ENCODE data around the gene PPP1R3G. TPM values are rescaled to one million over a fixed set of nuclear protein-coding genes. Genes with fewer than 3 reads are reported as not detected.
"Not testable (repeated sequence)": the region's sequence is repeated elsewhere in the genome, so short reads cannot be mapped to it uniquely, and the experiment has no call there.

PPP1R3G gene
- total RNA-seq, 2 donors from 2014 or later = 0.07 to 0.47 TPM

DNA sequence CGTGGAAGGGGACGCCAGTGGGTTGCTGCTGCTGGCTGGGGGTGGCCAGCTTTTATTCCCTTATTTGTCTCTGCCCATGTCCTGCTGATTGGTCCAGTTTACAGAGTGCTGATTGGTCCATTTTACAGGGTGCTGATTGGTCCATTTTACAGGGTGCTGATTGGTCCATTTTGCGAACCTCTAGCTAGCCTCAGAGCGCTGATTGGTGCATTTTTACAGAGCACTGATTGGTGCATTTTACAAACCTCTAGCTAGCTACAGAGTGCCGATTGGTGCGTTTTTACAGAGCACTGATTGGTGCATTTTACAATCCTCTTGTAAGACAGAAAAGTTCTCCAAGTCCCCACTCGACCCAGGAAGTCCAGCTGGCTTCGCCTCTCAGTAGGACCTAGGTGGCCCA is 35.4 kb downstream of the PPP1R3G start:
- H3K27ac Mint-ChIP-seq; DNase-seq (ENCODE audit: low spot score in 2 of 2); H3K9me3 Mint-ChIP-seq; ATAC-seq; H3K36me3 Mint-ChIP-seq: not testable (repeated sequence)

DNA sequence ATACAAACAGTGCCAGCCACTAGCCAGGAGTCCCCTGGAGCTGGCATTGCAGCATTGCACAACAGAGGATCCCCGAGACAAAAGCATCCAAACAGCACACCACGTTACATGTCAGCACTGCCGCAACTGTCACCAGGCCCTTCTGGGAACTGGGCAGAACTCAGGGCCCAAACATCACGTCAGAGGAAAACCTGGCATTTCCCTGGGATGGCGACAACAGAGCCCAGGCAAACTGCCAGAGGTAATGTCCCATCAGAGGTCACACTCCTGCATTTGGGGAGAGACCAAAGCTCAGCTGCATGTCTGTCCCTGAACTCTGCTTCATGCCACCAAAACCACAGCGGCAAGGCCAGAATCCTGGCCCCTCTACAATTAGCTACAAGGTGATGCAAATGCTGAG is 36.3 kb downstream of the PPP1R3G start:
- ATAC-seq = no peak

DNA sequence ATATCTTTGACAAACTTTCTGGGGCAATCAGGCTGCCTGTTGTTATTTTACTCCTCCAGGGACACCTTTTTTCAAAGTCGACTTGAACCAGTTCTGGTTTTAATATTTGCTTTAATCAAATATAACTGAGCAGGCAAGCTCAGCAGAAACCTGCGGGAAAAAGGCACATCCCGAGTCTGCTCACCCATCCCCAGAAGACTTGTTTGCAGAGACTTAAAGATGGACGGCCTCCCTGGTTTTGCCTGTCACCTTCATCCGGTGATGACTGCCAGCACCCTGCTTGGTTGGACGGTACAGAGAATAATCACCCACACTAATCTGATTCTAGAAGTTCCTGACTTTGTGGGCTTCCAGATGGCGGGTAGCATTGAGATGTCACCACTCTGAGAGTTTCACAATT is 36.8 kb downstream of the PPP1R3G start:
- Mint-ChIP-seq H3K36me3 (no peaks in the 10 kb centered on the region), H3K9me3 (peaks cover 0 to 3% of the 10 kb centered on the region in 2 donors), H3K27ac (no peak overlapping the region)
- ATAC-seq = no peak
- no peak for DNase-seq (ENCODE audit: low spot score in 2 of 2)

More for the DNA sequence above, 36.3 kb downstream of the PPP1R3G start:
- peaks cover 0 to 3% of the 10 kb centered on the region in 2 donors for H3K9me3 Mint-ChIP-seq
- H3K36me3 Mint-ChIP-seq = no peaks in the 10 kb centered on the region
- peak overlapping the region in 1 of 2 donors; percentile 65 for H3K27ac Mint-ChIP-seq
- no peak for DNase-seq (ENCODE audit: low spot score in 2 of 2)

DNA sequence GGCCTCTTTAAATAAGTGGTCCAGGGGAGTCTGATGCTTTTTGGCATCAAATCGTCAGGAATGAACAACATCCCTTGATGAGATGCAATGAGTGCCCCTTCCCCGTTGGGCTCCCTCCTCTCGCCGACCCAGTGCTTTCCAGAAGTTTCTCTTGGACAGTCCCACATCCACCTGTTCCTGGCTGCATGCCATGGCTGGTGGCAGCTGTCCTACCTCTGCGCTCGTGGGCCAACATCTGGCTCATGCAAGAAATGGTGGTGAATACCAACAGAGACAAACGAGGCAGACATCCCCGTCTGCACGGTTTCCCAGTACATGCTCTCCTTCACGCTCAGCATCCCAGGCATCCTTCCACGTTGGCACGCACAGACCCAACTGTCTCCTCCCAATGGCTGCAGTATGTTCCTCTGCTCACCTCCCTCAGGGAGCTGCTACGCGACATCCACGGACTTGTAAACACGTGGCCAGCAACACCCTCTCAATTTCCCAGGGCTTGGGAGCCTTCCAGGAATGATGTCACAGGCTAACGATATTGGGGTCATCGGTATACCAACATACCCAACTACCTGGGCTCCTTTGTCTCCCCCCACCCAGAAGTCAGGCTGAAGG is 37.5 kb downstream of the PPP1R3G start:
- H3K9me3 Mint-ChIP-seq = peaks cover 0 to 3% of the 10 kb centered on the region in 2 donors
- ATAC-seq (no peak), DNase-seq (ENCODE audit: low spot score in 2 of 2) (no peak)
- no peaks in the 10 kb centered on the region for H3K36me3 Mint-ChIP-seq
- no peak overlapping the region for H3K27ac Mint-ChIP-seq

DNA sequence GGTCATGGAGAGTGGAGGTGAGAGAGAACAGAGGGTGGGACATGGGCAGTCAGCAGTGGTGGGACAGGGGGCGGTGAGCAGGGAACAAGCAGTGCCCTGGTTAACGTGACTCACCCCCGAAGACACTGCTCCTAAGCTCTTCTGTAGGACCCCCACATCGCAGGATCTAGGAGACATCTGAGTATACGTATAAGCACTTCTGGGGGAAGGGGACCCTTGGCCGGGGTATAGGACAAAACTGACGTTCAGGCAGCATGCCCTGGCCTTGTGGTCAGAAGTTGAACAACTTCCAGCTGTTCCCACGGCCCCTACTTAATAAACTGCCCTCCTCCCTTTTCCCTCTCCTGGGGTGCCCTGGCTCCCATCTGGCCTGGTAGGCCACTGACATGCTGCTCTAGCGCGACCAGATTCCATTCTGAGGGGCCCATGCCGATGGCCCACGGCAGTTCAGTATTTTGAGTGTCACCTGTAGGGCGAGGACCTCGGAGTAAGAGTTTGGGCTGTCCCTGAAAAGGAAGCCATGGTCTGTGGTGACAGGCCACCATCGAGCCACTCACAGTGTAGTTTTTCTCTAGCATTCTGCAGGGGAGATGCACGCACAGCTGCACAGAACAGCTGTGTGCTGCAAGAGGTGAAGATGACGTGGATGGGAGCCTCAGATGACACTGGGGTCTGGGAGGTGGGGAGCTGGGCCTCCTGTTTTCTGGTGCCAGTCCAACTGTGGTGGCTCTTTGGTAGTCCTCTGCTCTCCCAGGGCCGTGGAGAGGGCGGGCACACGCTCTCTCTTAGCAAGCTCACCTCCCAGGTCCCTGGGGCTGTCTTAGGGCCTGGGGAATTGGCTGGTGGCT is 38.4 kb downstream of the PPP1R3G start:
- ATAC-seq (no peak), DNase-seq (ENCODE audit: low spot score in 2 of 2) (no peak)
- Mint-ChIP-seq H3K36me3 (no peaks in the 10 kb centered on the region), H3K9me3 (peaks cover 0 to 3% of the 10 kb centered on the region in 2 donors), H3K27ac (no peak overlapping the region)

DNA sequence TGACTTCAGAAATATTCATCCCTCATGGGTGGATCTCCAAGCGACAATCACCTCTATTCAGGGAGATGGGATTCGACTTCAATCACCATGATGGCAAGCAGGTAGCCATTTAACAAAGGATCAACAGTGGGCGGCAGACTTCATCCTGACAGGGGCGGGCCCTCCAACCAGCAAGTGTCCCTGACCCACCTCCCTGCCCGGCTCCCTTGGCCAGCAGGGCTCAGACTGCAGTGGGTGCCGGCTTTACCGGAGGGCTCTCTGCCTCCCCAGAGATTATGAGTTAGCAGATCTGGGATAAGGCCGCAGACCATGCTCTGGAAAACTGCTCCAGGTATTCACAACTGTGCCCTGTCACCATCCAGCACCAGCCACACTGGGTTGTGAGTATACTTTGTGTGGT is 39.4 kb downstream of the PPP1R3G start:
- ATAC-seq (no peak), DNase-seq (ENCODE audit: low spot score in 2 of 2) (no peak)
- Mint-ChIP-seq H3K9me3 (peaks cover 0 to 3% of the 10 kb centered on the region in 2 donors), H3K36me3 (no peaks in the 10 kb centered on the region), H3K27ac (no peak overlapping the region)

DNA sequence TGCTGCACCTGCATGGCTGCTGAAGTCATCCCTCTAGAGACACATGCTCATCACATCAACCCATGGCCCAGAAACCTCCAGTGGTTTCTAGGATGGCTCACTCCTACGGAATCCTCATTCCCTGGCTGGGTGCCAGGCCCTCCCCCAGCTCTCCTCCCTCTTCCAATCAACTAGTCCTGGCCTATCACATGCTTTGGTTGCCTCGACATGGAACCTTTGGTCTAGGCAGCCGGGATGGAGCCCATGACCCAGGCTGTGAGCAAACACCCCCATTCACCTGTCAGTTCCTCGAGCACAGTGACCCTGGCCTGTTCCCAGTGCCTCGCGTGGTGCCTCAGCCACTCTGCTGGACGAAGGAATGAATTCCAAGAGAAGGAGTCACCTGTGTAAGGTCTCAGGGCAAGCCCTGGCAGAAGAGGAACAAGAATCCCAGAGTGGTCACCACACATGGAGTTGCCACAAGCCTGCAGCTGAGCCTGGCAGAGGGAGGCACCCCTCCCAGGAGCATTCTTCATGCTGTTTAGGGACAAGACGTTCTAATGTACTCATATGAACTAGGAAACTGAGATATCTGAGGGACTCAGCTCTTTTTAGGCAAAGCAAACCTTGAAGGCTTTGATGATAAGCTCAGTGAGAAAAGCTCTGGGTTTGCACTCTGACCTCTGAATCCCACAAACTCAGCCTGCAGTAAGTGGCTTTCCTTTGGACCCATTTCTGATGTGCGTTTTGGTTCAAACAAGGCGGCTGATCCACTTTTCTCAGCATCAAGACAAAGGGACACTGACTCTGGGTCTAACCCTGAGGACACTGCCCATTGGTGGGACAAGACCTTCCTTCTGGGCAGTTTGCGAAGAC is 40.2 kb downstream of the PPP1R3G start:
- Mint-ChIP-seq H3K9me3 (peaks cover 0 to 3% of the 10 kb centered on the region in 2 donors), H3K27ac (peak overlapping the region in 1 of 2 donors; percentile 50), H3K36me3 (no peaks in the 10 kb centered on the region)
- ATAC-seq (no peak), DNase-seq (ENCODE audit: low spot score in 2 of 2) (no peak)

DNA sequence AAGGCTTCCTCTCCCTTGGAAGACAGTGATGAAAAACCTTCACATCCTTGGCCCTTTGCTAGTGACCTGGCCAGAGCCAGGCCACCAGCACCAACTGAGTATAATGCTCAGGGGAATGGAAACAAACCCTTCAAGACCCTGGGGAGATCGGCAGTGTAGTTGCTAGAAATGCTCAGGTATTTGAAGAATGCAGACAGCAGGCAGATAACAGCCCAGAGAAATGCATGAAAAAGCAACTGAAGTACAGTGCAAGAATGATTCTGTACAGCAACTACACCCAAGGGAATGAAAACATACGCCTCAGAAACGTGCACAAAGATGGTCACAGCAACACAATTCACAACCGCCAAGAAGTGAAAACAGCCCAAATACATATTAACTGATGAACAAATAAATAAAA is 41.1 kb downstream of the PPP1R3G start:
- ATAC-seq (no peak), DNase-seq (ENCODE audit: low spot score in 2 of 2) (no peak)
- H3K27ac Mint-ChIP-seq = no peak overlapping the region
- no peaks in the 10 kb centered on the region for H3K36me3 Mint-ChIP-seq
- peaks cover 0 to under 1% of the 10 kb centered on the region in 2 donors for H3K9me3 Mint-ChIP-seq

DNA sequence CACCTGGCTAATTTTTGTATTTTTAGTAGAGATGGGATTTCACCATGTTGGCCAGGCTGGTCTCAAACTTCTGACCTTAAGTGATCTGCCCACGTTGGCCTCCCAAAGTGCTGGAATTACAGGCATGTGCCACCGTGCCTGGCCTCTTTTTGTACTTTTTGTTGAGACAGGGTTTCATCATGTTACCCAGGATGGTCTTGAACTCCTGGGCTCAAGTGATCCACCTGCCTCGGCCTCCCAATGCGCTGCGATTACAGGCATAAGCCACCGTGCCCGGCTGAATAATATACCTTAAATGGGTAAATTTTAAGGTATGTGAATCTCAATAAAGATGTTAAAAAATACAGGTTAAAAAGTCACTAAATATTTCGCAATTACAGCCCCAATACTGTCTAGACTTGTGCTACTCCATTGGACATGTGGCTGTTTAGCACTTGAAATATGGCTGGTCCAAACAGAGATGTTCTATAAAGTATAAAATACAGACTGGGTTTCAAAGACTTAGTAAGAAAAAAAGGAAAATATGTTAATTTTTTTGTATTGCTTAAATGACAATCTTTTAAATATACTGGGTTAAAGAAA is 42.1 kb downstream of the PPP1R3G start:
- no peaks in the 10 kb centered on the region for H3K36me3 Mint-ChIP-seq
- ATAC-seq = no peak
- H3K27ac Mint-ChIP-seq = no peak overlapping the region
- no peaks in the 10 kb centered on the region for H3K9me3 Mint-ChIP-seq
- no peak for DNase-seq (ENCODE audit: low spot score in 2 of 2)

DNA sequence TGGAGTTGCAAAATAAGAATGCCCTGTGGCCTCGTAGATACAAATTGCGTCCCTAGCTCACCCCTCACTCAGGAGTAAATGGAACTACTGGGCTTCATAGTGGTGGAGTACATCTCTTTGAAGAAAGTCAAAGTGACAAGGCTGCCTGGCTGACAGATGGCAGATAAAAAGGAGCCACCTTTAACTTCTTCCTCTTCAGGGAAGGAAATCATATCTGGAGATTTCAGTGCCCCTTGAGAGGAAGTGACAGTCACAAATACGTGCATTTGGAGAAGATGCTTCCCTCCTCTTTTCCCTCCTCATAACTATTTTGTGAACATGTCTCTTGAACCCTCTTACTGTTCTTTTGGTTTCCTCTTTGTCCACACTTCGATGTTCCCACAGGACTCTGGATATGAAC is 43.2 kb downstream of the PPP1R3G start:
- peak overlapping the region in 1 of 2 donors; percentile 61 for H3K27ac Mint-ChIP-seq
- no peaks in the 10 kb centered on the region for H3K36me3 Mint-ChIP-seq
- no peak for ATAC-seq
- no peak for DNase-seq (ENCODE audit: low spot score in 2 of 2)
- H3K9me3 Mint-ChIP-seq = no peaks in the 10 kb centered on the region

DNA sequence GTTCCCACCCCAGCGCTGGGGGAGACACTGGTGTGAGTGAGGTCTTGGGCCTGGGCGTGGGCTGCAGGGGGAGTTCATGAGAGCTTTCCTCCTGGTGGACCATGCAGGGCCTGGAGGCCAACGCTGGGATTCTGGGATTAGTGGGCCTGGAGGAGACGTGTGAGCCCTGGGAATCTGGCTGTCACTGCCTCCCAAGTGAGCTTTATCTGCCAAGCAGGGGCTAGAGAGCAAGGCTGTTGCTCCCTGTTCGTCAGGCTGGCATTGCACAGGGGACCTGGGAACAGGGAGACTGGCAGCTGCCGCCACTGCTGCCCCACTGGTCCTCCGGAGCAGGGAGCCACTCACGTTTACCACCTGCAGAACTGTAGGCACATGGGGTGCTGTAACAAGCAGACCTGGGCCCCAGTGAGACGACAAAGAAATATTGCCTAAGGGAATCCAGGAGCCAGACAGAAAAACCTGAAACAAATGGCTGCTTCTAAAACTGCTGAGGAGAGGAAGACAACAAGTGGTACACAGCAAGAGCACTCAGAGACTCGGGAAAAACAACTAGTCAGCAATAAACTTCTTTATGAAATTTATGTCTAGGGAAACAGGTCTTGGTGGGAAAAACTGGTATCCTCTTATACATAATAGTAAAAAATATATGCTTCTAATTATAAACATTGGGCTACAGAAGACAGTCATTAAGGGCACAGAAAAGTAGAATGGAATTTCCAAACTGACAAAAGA is 45.2 kb downstream of the PPP1R3G start:
- ATAC-seq (no peak), DNase-seq (ENCODE audit: low spot score in 2 of 2) (no peak)
- H3K9me3 Mint-ChIP-seq = no peaks in the 10 kb centered on the region
- no peak overlapping the region for H3K27ac Mint-ChIP-seq
- no peaks in the 10 kb centered on the region for H3K36me3 Mint-ChIP-seq

DNA sequence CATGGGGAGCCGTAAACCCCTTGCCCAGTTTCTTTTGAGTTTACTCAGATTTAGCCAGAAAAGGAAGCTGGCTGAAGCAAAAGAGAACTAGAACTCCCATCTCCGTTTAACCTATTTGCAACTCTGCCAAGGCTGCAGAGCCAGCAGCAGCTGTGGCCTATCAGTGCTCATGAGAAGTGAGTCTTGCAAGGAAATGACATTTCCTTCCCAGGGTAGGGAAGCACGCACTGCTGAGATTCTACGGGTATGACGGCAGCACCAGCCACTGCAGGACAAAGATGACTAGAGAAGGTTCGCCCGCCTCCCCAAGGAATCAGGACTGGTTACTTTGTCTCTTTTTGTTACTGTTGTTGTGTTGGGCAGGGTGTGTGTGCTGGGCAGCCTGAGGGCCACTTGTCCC is 47.6 kb downstream of the PPP1R3G start:
- Mint-ChIP-seq H3K36me3 (no peaks in the 10 kb centered on the region), H3K27ac (no peak overlapping the region), H3K9me3 (no peaks in the 10 kb centered on the region)
- no peak for ATAC-seq
- no peak for DNase-seq (ENCODE audit: low spot score in 2 of 2)

DNA sequence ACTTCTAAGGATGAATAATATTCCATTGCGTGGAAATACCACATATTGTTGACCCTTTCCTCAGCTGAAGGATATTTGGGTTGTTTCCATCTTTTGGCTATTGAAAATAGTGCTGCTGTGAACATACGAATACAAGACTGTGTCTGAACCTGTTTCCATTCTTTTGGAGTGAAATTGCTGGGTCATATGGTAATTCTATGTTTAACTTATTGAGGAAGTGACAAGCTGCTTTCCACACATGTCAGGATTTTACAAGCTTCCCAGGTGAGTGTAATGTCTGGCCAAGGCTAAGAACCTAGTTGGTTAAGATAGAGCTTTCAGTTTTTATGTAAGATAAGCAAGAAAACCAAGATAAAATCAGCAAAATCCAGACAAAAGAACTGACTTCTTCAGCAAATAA is 48.8 kb downstream of the PPP1R3G start:
- Mint-ChIP-seq H3K9me3 (no peaks in the 10 kb centered on the region), H3K27ac (no peak overlapping the region), H3K36me3 (no peaks in the 10 kb centered on the region)
- ATAC-seq (no peak), DNase-seq (ENCODE audit: low spot score in 2 of 2) (no peak)

DNA sequence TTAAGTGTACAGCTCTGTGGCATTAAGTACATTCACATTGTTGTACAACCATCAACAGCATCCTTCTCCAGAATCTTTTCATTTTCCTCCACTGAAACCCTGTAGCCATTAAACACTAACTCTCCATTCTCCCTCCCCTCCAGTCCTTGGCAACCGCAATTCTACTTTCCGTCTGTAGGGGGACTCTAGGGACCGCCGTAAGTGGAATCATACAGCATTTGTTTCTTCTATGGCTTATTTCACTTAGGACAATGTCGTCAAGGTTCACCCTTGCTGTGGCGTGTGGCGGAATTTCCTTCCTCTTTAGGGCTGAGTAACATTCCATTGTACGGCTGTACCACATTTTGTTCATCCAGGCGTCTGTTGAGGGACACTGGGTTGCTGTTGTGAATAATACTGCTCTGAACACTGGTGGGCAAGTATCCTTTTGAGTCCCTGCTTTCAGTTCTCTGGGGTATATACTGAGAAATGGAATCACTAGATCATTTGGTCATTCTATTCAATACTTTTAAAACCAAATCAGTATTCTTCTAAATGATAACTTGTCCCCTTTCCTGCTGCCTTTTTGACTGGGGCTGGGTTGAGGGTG is 50.7 kb downstream of the PPP1R3G start:
- no peak for ATAC-seq
- no peaks in the 10 kb centered on the region for H3K36me3 Mint-ChIP-seq
- DNase-seq (ENCODE audit: low spot score in 2 of 2) = peak in 1 of 2 donors; percentile 43
- H3K9me3 Mint-ChIP-seq = no peaks in the 10 kb centered on the region
- H3K27ac Mint-ChIP-seq = no peak overlapping the region

DNA sequence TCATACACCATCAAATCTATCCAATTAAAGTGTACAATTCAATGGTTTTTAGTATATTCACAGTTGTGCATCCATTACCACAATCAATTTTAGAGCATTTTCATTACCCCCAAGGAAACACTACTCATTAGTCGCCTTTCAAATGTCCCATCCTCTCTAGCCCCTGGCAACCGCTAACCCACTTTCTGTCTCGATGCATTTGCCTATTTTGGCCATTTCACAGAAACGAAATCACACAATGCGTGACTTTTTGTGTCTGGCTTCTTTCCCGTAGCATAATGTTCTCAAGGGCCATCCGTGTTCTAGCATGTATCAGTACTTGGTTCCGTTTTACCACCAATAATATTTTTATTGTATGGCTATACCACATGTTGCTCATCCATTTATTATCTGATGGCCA is 51.7 kb downstream of the PPP1R3G start:
- H3K36me3 Mint-ChIP-seq = no peaks in the 10 kb centered on the region

More for the DNA sequence above, 51.7 kb downstream of the PPP1R3G start:
- Mint-ChIP-seq H3K27ac (no peak overlapping the region), H3K9me3 (no peaks in the 10 kb centered on the region)
- DNase-seq (ENCODE audit: low spot score in 2 of 2) (no peak), ATAC-seq (no peak)
